Fibroblast of mammary gland (primary cell): ENCODE results near the gene TBC1D22A.

Source experiments
- DNase-seq: peaks from one replicate; pipeline ENCODE4 v3.0.0-alpha.2; 2010; ENCODE audit warnings: low read depth
- H3K4me3 ChIP-seq: 2 replicates; pipeline ENCODE4 v1.5.1; 2011; ENCODE audit warnings: low read depth, mild to moderate bottlenecking, low read length, moderate library complexity; ENCODE audit not compliant: control insufficient read depth
- CTCF ChIP-seq: conservative IDR thresholded peaks from 2 replicates; pipeline ENCODE4 v1.5.1; 2011; ENCODE audit warnings: low read depth, low read length, inconsistent platforms; ENCODE audit not compliant: control insufficient read depth, insufficient read depth

The TBC1D22A gene

GRCh38 chr22:47010211-47010610 lies 247.8 kb downstream of the TBC1D22A start:
- no peak for DNase-seq
- no peak overlapping the region for H3K4me3 ChIP-seq
- TF ChIP-seq CTCF, result no peak

- H3K4me3 ChIP-seq, result no peak overlapping the region
- TF ChIP-seq CTCF, result no peak
- DNase-seq, result no peak
These were observed 248.8 kb downstream of the TBC1D22A start for GRCh38 chr22:47011131-47011858.

- no peak for DNase-seq
- no peak for TF ChIP-seq CTCF
- H3K4me3 ChIP-seq, result no peak overlapping the region
These were observed 249.4 kb downstream of the TBC1D22A start for GRCh38 chr22:47011859-47012258.

GRCh38 chr22:47012589-47013370 lies 250.3 kb downstream of the TBC1D22A start:
- no peak overlapping the region for H3K4me3 ChIP-seq
- DNase-seq, result no peak
- TF ChIP-seq CTCF, result peak; percentile 2

- H3K4me3 ChIP-seq, result no peak overlapping the region
- DNase-seq, result no peak
- TF ChIP-seq CTCF, result no peak
These were observed 251.6 kb downstream of the TBC1D22A start for GRCh38 chr22:47013861-47014635.

- no peak overlapping the region for H3K4me3 ChIP-seq
- no peak for TF ChIP-seq CTCF
- no peak for DNase-seq
These were observed 252.3 kb downstream of the TBC1D22A start for GRCh38 chr22:47014636-47015345.
